Stimulated activated memory B cell treated with anti-CD40 and anti-IgM and Interleukin-4, amounts not matched to agents 10 μg/mL and 1 μg/mL and 100 μg/mL, for 72 hours (primary cell): ENCODE measurements around the gene RIMBP3C.
A peak's percentile ranks its signal among the peaks of the same experiment; 100 is the strongest.
"Not testable (repeated sequence)": the region's sequence is repeated elsewhere in the genome, so short reads cannot be mapped to it uniquely, and the experiment has no call there.

Source experiments
- ATAC-seq: fragments of 150-1000 bp; cut with Tn5 transposase; 2 replicates; pipeline ENCODE4 v1.10.0; 2021
- H3K27ac Mint-ChIP-seq: one replicate; pipeline ENCODE4 v1.8.0; 2022; ENCODE audit warnings: mild to moderate bottlenecking, mixed read lengths
- H3K27me3 Mint-ChIP-seq: one replicate; pipeline ENCODE4 v1.8.0; 2022; ENCODE audit warnings: mixed read lengths
- H3K36me3 Mint-ChIP-seq: one replicate; pipeline ENCODE4 v1.8.0; 2022; ENCODE audit warnings: mixed read lengths
- H3K4me1 Mint-ChIP-seq: one replicate; pipeline ENCODE4 v1.8.0; 2022; ENCODE audit warnings: mixed read lengths
- H3K4me3 Mint-ChIP-seq: one replicate; pipeline ENCODE4 v1.8.0; 2022; ENCODE audit warnings: mild to moderate bottlenecking, moderate library complexity, mixed read lengths
- H3K9me3 Mint-ChIP-seq: one replicate; pipeline ENCODE4 v1.8.0; 2022; ENCODE audit warnings: mixed read lengths

The RIMBP3C gene

DNA sequence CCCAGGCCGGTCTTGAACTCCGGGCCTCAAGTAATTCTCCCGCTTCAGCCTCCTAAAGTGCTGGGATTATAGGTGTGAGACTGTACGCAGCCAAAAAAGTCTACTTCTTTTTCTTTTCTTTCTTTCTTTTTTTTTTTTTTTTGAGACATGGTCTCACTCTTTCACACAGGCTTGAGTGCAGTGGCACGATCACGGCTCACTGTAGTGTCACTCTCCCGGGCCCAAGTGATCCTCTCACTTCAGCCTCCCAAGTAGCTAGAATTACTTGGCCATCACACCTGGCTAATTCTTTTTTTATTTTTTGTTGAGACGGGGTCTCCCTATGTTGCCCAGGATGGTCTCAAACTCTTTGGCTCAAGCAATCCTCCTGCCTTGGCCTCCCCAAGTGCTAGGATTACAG, 12.7 kb upstream of the RIMBP3C start:
- Mint-ChIP-seq H3K27me3 (no peaks in the 10 kb centered on the region), H3K4me1 (peaks cover 7% of the 10 kb centered on the region), H3K9me3 (no peaks in the 10 kb centered on the region), H3K4me3 (no peak overlapping the region), H3K36me3 (no peaks in the 10 kb centered on the region), H3K27ac (no peak overlapping the region)
- no peak for ATAC-seq

DNA sequence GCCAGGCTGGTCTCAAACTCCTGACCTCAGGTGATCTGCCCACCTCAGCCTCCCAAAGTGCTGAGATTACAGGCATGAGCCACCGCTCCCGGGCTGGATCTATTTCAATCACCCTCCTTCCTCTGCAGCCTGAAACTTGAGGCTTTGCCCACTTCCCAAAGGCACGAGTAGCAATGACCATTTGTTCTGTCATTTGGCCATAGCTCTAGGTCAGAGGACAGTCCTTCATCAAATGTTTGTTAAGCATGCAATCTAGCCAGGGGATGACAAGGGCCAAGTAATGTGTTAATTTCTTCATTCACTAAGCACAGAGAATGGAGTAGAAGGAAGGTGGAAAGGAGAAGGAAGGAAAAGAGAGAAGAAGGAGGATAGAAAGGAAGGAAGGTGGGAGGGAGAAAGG, 9.4 kb upstream of the RIMBP3C start:
- not testable (repeated sequence) for H3K9me3 Mint-ChIP-seq, ATAC-seq, H3K27me3 Mint-ChIP-seq, H3K4me3 Mint-ChIP-seq, H3K36me3 Mint-ChIP-seq, H3K27ac Mint-ChIP-seq, H3K4me1 Mint-ChIP-seq

DNA sequence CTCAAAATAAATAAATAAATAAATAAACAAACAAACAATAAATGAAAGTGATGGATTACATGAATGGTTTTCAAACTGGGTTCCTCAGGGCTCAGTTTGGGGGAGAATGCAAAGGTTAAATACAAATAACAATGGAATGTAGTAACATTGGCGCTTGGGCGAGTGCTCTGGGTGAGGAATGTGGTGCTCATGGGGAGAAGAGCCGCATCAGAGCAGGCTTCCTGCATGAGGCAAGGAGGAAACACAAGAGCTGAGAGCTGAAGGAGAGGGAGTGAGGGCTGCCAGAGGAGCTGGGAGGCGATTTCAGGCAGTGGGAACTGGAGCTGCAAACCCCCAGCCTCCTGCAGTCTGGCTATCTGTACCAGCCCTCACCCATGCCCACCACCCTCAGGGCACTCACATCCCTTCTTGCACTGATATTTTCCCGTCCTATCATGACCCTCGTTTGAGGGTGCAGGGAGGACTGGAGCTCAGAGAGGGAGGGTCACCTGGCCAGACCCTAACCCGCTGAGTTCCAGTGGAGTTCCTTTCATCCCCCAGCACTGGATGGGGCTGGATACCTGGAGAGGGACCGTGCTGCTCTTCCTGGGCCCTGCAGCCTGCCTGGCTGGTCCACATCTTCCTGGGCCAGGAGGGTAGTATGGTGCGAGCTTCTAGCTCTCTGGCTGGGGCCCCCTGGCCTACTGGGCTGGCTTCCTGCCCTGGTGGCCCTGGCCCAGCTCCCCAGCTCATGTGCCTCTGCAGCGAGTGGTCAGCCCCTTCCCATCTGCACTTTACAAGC, 8.3 kb upstream of the RIMBP3C start:
- not testable (repeated sequence) for H3K4me1 Mint-ChIP-seq, H3K27me3 Mint-ChIP-seq, H3K27ac Mint-ChIP-seq, H3K9me3 Mint-ChIP-seq, H3K36me3 Mint-ChIP-seq, H3K4me3 Mint-ChIP-seq
- ATAC-seq = peak; percentile 28

DNA sequence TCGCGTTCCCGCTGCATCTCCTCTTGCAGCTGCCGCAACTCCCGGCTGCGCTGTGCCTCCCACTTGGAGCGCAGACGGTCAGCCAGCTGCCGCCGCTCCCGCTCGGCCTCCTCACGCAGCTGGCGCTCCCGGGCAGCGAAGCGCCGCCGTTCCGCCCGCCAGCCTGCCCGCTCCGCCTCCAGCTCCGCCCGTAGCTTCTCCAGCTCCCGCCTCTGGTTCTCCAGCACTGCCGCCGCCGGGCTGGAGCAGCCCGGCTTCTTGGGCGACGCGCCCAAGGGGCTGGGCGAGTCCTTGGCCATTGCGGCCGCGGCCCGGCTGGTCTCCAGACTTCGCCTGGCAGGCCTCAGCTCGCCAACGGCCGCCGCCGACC, 598 bp downstream of the RIMBP3C start:
- H3K4me1 Mint-ChIP-seq, H3K36me3 Mint-ChIP-seq, H3K4me3 Mint-ChIP-seq, H3K9me3 Mint-ChIP-seq, H3K27me3 Mint-ChIP-seq, H3K27ac Mint-ChIP-seq: not testable (repeated sequence)
- peak; percentile 60 for ATAC-seq

DNA sequence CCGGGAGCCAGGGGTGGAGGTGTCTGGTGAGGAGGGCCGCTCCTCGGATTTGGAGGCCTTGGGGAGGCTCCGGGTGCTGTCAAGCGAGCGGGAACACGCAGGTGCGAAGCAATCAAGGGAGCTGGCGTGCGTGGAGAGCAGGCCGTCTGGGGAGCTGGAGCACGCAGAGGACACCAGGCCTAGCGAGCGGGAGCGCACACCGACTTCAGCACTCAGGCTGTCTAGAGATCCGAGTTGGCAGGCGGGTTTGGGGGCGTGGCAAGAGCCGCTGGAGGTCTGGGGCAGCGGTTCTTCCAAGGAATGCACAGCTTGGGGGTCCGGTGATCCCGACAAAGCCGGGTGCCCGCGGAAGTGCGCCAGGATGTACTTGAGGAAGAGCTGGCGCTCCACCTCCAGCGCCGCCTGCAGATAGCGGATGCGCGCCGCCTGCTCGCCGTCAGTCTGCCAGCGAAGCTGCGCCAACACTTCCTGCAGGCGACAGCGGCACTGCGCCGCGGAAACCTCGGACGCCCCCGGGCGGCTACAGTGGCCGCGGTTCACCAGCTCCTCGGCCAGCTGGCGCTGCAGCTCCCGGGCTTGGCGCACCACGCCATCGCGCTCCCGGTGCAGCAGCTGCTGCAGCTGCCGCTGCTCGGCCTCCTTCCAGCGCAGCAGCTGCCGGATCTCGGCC, 1.1 kb downstream of the RIMBP3C start:
- not testable (repeated sequence) for H3K27me3 Mint-ChIP-seq, H3K27ac Mint-ChIP-seq

DNA sequence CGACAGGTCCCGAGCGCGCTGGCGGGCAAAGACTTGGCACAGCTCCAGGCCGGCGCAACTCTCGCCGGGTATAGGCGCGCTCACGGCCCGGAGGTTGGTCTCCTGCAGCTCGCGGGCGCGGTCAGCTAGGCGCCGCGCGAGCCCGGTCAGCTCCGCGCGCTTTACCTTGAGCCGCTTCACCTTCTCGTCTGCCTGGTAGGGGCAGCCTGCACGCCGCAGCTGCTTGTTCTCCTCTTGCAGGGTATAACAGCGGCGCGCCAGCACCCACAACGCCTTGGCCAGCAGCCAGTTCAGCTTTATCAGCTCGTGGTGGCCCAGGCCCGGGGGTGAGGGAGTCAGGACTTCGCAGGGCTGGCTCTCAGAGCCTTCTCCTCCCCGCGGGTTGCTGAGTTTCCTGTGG, 1.7 kb downstream of the RIMBP3C start:
- H3K36me3 Mint-ChIP-seq, H3K27ac Mint-ChIP-seq, H3K4me1 Mint-ChIP-seq, H3K4me3 Mint-ChIP-seq, H3K9me3 Mint-ChIP-seq, H3K27me3 Mint-ChIP-seq: not testable (repeated sequence)
- peak; percentile 39 for ATAC-seq

More for the DNA sequence above, 1.1 kb downstream of the RIMBP3C start:
- H3K36me3 Mint-ChIP-seq, H3K9me3 Mint-ChIP-seq, H3K4me3 Mint-ChIP-seq, H3K4me1 Mint-ChIP-seq: not testable (repeated sequence)
- peak; percentile 93 for ATAC-seq

DNA sequence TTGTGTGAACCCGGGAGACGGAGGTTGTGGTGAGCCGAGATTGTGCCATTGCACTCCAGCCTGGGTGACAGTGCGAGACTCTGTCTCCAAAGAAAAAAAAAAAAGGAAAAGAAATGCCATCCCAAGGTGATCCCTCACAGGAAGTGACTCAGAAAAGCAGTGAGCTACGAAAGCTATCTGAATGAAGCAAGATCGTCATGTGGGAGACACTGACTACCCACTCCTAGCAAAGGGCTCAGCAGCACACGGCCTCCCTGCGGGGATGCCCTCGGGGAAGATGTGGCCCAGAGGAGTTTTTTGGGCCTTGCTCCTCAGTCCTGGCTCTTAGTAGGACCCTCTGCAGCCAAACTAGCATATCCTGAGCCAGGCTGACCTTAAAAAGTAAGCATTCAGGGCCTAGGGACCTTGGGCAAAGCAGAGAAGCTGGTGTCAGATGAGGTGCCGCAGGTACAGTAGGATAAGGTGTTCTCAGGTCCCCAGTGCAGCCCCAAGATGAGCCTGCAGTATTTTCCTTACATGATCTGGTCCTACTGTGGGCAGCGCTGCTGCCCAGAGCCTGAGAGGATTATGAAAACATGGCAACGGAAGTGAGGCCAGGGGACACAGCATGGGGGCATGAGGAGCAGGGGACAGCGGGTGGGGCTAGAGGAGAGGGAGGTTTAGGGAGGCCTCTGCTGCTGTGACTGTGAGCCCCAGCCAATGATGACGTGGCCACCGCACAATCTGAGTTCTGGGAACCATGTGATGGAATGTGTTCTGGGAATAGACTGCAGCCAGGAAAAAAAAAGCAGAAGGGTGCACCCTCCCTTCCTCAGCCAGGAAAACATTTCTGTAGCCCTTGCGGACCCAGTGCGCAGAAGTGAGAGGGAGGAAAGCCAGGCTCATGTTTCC, 6.6 kb downstream of the RIMBP3C start:
- H3K36me3 Mint-ChIP-seq, H3K27me3 Mint-ChIP-seq, H3K27ac Mint-ChIP-seq, H3K9me3 Mint-ChIP-seq, ATAC-seq, H3K4me1 Mint-ChIP-seq, H3K4me3 Mint-ChIP-seq: not testable (repeated sequence)

DNA sequence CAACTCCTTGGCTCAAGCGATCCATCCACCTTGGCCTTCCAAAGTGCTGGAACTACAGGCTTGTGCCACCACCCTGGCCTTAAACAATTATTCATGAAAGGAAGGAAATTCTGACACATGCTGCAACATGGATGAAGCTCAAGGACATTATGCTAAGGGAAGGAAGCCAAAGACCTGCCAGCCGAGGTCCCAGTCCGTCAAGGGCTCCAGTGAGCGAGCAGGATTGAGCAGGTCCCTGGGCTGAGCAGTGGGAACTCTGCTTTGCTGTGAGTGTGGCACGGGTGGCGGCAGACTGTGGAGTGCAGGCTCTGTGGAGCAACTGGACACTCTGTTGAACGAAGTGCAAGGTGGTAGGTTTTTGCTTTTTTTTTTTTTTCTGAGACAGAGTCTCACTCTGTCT, 11.4 kb downstream of the RIMBP3C start:
- not testable (repeated sequence) for H3K9me3 Mint-ChIP-seq, H3K27me3 Mint-ChIP-seq, H3K36me3 Mint-ChIP-seq, H3K27ac Mint-ChIP-seq, H3K4me3 Mint-ChIP-seq, ATAC-seq, H3K4me1 Mint-ChIP-seq

DNA sequence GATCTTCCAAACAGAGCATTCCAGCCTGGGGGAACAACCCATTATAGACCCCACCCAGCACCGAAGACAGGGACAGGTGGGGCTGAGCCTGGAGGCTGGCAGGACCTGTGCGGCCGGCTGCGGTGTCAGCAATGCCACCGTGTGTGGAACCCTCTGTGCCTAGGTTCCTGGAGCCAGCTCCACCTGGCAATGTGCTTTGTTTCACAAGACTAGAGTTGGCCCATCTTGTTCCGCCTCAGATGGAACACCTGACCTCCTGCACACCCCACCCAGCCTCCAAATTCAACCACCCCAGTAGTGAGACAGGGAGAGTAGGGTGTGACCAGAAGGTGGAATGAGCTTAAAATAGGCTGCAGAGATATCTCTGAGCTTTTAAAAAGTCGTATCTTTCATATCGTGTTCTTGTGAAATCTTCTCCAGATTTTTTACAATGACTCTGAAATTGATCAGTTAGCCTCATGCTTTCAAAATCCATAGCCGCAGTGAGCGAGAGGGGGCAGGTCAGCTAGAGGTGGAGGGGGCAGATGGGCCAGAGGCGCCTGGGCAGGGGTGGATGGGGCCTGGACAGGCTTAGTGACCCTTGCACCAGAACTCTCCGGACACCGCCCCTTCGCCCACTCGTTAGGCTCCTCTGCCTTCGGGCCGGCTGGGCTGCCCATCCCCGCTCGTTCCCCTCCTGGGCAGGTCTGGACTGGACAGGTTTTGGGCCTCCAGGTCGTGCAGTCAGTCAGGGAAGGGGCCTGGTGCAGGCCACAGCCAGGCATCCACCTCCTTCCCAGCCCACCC, 18.2 kb downstream of the RIMBP3C start:
- ATAC-seq = peak; percentile 27
- H3K36me3 Mint-ChIP-seq, H3K4me3 Mint-ChIP-seq, H3K4me1 Mint-ChIP-seq, H3K27me3 Mint-ChIP-seq, H3K9me3 Mint-ChIP-seq, H3K27ac Mint-ChIP-seq: not testable (repeated sequence)

DNA sequence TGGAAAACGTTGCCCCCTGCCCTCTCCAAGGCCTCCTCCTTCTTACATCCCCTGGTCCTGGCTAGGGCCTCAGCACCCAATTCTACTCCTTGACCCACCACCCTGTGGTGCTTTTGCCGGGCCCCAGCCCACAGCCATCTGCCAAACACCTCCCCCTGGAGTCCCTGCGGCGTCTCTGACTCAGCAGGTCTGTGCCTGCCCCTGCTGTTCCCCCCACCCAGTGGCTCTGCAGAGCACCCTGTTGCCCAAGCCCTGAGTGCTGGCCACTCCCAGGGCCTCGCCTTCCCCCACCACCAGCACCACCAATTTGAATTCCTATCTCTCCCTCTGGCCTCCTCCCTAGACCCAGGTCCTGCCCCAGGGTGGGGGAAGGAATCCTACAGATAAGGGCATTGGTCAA, 19.7 kb downstream of the RIMBP3C start:
- not testable (repeated sequence) for H3K36me3 Mint-ChIP-seq, H3K4me1 Mint-ChIP-seq, H3K9me3 Mint-ChIP-seq, H3K4me3 Mint-ChIP-seq, H3K27ac Mint-ChIP-seq, ATAC-seq, H3K27me3 Mint-ChIP-seq

DNA sequence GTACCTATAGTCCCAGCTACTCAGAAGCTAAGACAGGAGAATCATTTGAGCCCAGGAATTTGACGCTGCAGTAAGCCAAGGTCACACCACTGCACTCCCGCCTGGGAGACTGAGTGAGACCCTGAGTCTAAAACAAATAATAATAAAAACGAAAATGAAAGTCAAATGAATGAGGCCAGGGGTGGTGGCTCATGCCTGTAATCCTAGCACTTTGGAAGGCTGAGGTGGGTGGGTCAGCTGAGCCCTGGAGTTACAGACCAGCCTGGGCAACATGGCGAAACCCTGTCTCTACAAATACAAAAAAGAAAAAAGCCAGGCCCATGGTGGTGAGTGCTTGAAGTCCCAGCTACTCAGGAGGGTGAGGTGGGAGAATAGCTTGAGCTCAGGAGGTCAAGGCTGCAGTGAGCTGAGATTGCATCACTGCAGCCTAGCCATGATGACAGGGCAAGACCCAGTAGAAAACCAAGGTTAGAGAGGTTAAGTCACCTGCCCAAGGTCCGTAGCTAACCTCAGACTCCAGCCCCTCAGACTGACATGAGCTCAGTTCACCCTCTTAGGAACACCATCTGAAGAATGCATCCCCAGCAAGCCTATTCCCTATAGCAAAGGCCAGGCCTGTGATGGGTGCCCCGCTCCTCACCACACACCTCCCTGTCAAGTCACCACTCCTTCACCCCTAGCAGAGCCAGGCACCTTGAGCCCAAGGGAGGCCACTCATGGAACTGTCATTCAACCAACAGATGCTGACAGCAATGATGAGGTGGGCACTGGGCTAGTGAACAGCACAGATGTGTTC, 24.4 kb downstream of the RIMBP3C start:
- H3K27me3 Mint-ChIP-seq, H3K27ac Mint-ChIP-seq, H3K4me1 Mint-ChIP-seq, H3K36me3 Mint-ChIP-seq, H3K9me3 Mint-ChIP-seq, H3K4me3 Mint-ChIP-seq: not testable (repeated sequence)
- ATAC-seq = peak; percentile 31

DNA sequence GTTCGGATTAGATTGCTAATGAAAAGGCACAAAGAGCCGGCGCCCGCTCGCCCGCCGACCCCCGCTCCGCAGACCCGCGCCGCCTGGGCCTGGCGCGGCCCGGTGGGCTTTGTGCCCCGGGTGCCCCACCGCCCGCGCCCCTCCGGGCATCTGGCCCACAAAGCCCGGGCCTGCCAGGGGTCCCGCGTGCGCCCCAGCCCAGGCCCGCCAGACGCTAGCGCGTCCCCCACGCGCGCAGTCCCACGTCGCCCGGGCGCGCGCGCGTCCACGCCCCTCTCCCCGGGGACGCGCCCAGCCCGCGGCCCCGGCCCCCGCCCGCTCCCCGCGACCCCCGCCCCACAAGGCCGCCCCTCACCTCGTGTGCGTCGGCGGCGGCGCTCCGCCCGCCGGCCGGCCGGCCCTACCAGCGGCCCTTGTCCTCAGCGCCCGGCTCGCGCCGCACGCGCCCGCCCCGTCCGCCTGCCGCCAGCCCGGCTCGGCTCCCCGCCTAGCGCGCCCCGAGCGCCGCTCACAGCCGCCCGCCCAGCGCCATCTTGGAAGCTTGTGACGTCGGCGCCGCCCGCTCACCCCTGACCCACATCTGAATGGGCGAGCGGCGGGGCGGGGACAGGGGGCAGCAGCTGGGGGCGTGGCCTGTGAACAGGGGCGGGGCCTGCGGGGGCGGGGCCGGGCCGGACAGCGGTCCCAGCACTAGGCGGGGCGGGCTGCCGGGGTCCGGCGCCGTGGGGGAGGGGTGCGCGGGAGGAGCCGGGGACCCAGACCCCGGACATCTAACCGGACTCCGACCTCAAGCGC, 34.1 kb downstream of the RIMBP3C start:
- H3K4me3 Mint-ChIP-seq, H3K9me3 Mint-ChIP-seq, H3K27ac Mint-ChIP-seq, H3K36me3 Mint-ChIP-seq, H3K4me1 Mint-ChIP-seq, H3K27me3 Mint-ChIP-seq: not testable (repeated sequence)
- peak; percentile 94 for ATAC-seq

DNA sequence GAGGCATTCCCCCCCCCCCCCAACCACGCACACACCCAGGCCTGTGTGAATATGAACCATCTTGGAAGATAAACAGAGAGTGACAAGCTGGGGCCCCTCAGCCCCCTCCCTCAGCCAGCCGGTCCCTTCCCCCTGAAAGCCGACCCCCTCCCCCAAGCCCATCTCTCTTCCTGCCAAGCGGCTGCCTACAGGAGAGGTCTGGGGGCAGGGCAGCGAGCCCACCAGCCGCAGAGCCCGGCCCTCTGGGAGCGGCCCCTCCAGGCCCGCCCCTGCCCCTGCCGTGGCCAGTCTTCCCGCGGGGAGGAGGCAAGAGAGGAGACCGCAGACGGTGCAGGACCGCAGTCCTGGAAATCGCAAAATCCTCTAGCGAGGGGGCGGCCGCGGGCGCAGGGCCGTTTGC, 34.7 kb downstream of the RIMBP3C start:
- H3K4me3 Mint-ChIP-seq, H3K9me3 Mint-ChIP-seq, ATAC-seq, H3K27me3 Mint-ChIP-seq, H3K36me3 Mint-ChIP-seq, H3K27ac Mint-ChIP-seq, H3K4me1 Mint-ChIP-seq: not testable (repeated sequence)

DNA sequence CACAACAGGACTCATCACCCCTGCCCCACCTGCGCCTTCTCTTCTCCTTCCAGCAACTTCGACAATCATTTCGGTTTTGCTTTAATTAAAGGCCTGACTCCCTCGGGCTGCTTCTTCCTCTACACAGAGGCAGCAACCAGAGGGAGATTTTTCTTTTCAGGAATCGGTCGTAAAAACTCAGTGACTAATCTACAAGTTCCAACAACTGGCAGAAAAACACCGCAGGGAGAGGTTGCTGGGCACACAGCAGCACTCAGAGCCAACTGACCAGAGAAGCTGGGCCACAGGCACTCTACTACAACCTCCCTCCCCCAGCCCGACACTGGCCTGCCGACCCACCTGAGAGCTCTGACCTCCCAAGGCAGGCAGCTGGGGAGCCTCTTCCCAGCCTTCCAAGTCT, 36.0 kb downstream of the RIMBP3C start:
- not testable (repeated sequence) for H3K27me3 Mint-ChIP-seq, H3K27ac Mint-ChIP-seq, ATAC-seq, H3K9me3 Mint-ChIP-seq, H3K36me3 Mint-ChIP-seq, H3K4me3 Mint-ChIP-seq, H3K4me1 Mint-ChIP-seq
